ENCODE results near the gene TTLL7.

- no peak for TF ChIP-seq POLR2A (IDR thresholded peaks at IDR 0.05)
- no peak for TF ChIP-seq CTCF (IDR thresholded peaks at IDR 0.05)
- TF ChIP-seq POLR2AphosphoS5 (IDR thresholded peaks at IDR 0.05; ENCODE audit: insufficient read depth in 1 of 2, low read depth in 1 of 2) = no peak
Measured at GRCh38 chr1:83854456-83854855, 144.5 kb downstream of the TTLL7 start.

All from vagina (tissue), 2 donors.